HepG2 (cell line): ENCODE data around the gene LYST. TPM values are rescaled to one million over a fixed set of nuclear protein-coding genes. Genes with fewer than 3 reads are reported as not detected.

Experiments used
- ATAC-seq: fragments of 200-7000 bp; cut with Tn5 transposase; 3 replicates; pipeline ENCODE4 v1.9.1; 2020; ENCODE audit warnings: mild to moderate bottlenecking, moderate library complexity
- BruUV-seq: library from RNA; stranded (reverse); fragments of 400-500 nt; replicated peaks from 2 replicates; lab custom pipeline; 2021; lab: Mats Ljungman, UMichigan
- CTCF ChIA-PET: fragments of 300-600 bp; formaldehyde crosslinking; extraction: SDS; loops from one replicate; lab custom pipeline; 2021; ENCODE audit warnings: low total read pairs, inconsistent platforms, low intra/inter-chr PET ratio; lab: Yijun Ruan, JAX
- POLR2A ChIA-PET: fragments of 350-600 bp; sonication (Branson Sonifier 250); formaldehyde crosslinking; loops from one replicate; lab custom pipeline; 2020; ENCODE audit warnings: antibody characterized with exemption, inconsistent platforms; lab: Yijun Ruan, JAX
- DNase-seq: peaks from one replicate; pipeline ENCODE4 v3.0.0-alpha.2; 2015; ENCODE audit warnings: low spot score
- FAIRE-seq: peaks from 3 replicates; lab custom pipeline; 2011; peaks lifted over from hg19 to GRCh38; lab: Jason Lieb, UNC
- H2AFZ ChIP-seq: one replicate; pipeline ENCODE4 v1.6.1; 2011; ENCODE audit warnings: low read length, inconsistent platforms
- H3K27ac ChIP-seq: fragments of 300-600 bp; 3 replicates; pipeline ENCODE4 v1.8.0; 2011; ENCODE audit warnings: mixed run types, mild to moderate bottlenecking, mixed read lengths, low read length, inconsistent platforms; ENCODE audit not compliant: insufficient read depth; ENCODE audit errors: extremely low read length
- H3K27me3 ChIP-seq, 2 experiments: fragments of 200-600 bp in 1 of 2; 2 replicates in 1 of 2; 3 replicates in 1 of 2; pipeline versions ENCODE4 v1.6.0 to v1.8.0; 2011; ENCODE audit warnings: low read length in 2 of 2, mild to moderate bottlenecking in 2 of 2, moderate library complexity in 2 of 2, inconsistent platforms in 1 of 2; ENCODE audit not compliant: insufficient read depth in 2 of 2, control insufficient read depth in 1 of 2
- H3K36me3 ChIP-seq, 2 experiments: fragments of 200-600 bp in 1 of 2; replicated peaks in 1 of 2; 2 replicates in 1 of 2; 3 replicates in 1 of 2; pipeline versions ENCODE4 v1.5.1 to v1.8.0; 2011; ENCODE audit warnings: low read length in 2 of 2, inconsistent platforms in 1 of 2; ENCODE audit not compliant: insufficient read depth in 2 of 2, control insufficient read depth in 1 of 2
- H3K4me1 ChIP-seq: 2 replicates; pipeline ENCODE4 v1.5.1; 2012; ENCODE audit warnings: low read length, inconsistent platforms; ENCODE audit not compliant: insufficient read depth
- H3K4me2 ChIP-seq: 2 replicates; pipeline ENCODE4 v1.6.0; 2011; ENCODE audit warnings: low read depth, low read length, inconsistent platforms
- H3K4me3 ChIP-seq, 3 experiments: fragments of 200-600 bp in 1 of 3; sonication (generic), shearing (Covaris generic) in 1 of 3; replicated peaks in 1 of 3; 2 replicates each; pipeline ENCODE4 v1.5.1; 2011 to 2016; ENCODE audit warnings: low read length in 3 of 3, inconsistent platforms in 2 of 3, low read depth in 2 of 3, mild to moderate bottlenecking in 2 of 3, control low read depth in 1 of 3, mixed read lengths in 1 of 3; ENCODE audit not compliant: insufficient read depth in 1 of 3
- H3K79me2 ChIP-seq: one replicate; pipeline ENCODE4 v1.6.1; 2011; ENCODE audit warnings: low read length, inconsistent platforms; ENCODE audit not compliant: insufficient read depth
- H3K9ac ChIP-seq: 2 replicates; pipeline ENCODE4 v1.6.0; 2011; ENCODE audit warnings: mild to moderate bottlenecking, low read depth, low read length, inconsistent platforms; ENCODE audit not compliant: insufficient read depth
- H3K9me3 ChIP-seq: 2 replicates; pipeline ENCODE4 v1.5.1; 2012; ENCODE audit warnings: mild to moderate bottlenecking, low read length
- H4K20me1 ChIP-seq: 2 replicates; pipeline ENCODE4 v1.6.0; 2011; ENCODE audit warnings: inconsistent platforms, mild to moderate bottlenecking, low read length, moderate library complexity; ENCODE audit not compliant: insufficient read depth
- ATAD3A ChIP-seq: sonication (generic); formaldehyde crosslinking; IDR thresholded peaks from 2 replicates; pipeline ENCODE4 v1.4.0; 2020; ENCODE audit warnings: missing genetic modification reagents
- ESRRA ChIP-seq: sonication (generic); formaldehyde crosslinking; IDR thresholded peaks from 2 replicates; pipeline ENCODE4 v1.5.1; 2020; ENCODE audit warnings: mild to moderate bottlenecking, low read depth, missing genetic modification reagents
- FOXP4 ChIP-seq: sonication (generic); formaldehyde crosslinking; IDR thresholded peaks from 2 replicates; pipeline ENCODE4 v1.4.0; 2020; ENCODE audit warnings: missing genetic modification reagents
- GPBP1L1 ChIP-seq: sonication (generic); formaldehyde crosslinking; IDR thresholded peaks from 2 replicates; pipeline ENCODE4 v1.5.0; 2020; ENCODE audit warnings: mild to moderate bottlenecking, missing genetic modification reagents
- KLF16 ChIP-seq, 2 experiments: sonication (generic) in 1 of 2; formaldehyde crosslinking in 1 of 2; IDR thresholded peaks; 2 replicates each; pipeline versions ENCODE4 v1.6.1 to v1.8.0; 2016 to 2023; ENCODE audit warnings: missing genetic modification reagents in 2 of 2, missing compliant biosample characterization in 1 of 2
- PLRG1 ChIP-seq: fragments of 450-650 bp; conservative IDR thresholded peaks from 2 replicates; pipeline ENCODE4 v1.6.1; 2016
- SMYD3 ChIP-seq: sonication (generic); formaldehyde crosslinking; IDR thresholded peaks from 2 replicates; pipeline ENCODE4 v1.8.1; 2023; ENCODE audit warnings: mild to moderate bottlenecking, missing genetic modification reagents
- SP5 ChIP-seq: IDR thresholded peaks from 2 replicates; pipeline ENCODE4 v1.6.1; 2016; ENCODE audit warnings: low read depth, borderline replicate concordance
- TRAFD1 ChIP-seq: sonication (generic); formaldehyde crosslinking; IDR thresholded peaks from 2 replicates; pipeline ENCODE4 v1.5.1; 2020; ENCODE audit warnings: missing genetic modification reagents, mild to moderate bottlenecking, borderline replicate concordance
- ZFAT ChIP-seq: sonication (generic); formaldehyde crosslinking; conservative IDR thresholded peaks from 2 replicates; pipeline ENCODE4 v1.8.1; 2023; ENCODE audit warnings: missing genetic modification reagents, inconsistent platforms
- ZIK1 ChIP-seq: sonication (generic); formaldehyde crosslinking; IDR thresholded peaks from 2 replicates; pipeline ENCODE4 v1.5.0; 2020; ENCODE audit warnings: mild to moderate bottlenecking, low read depth, missing genetic modification reagents, borderline replicate concordance
- ZNF180 ChIP-seq: sonication (generic); formaldehyde crosslinking; IDR thresholded peaks from 2 replicates; pipeline ENCODE4 v1.4.0; 2020; ENCODE audit warnings: low read depth, missing genetic modification reagents, borderline replicate concordance
- ZNF333 ChIP-seq: sonication (generic); formaldehyde crosslinking; IDR thresholded peaks from 2 replicates; pipeline ENCODE4 v1.4.0; 2020; ENCODE audit warnings: mild to moderate bottlenecking, missing genetic modification reagents, borderline replicate concordance
- ZNF460 ChIP-seq: sonication (generic); formaldehyde crosslinking; IDR thresholded peaks from 2 replicates; pipeline ENCODE4 v1.5.1; 2020; ENCODE audit warnings: missing genetic modification reagents, mild to moderate bottlenecking, borderline replicate concordance
- ZNF576 ChIP-seq: sonication (generic); formaldehyde crosslinking; IDR thresholded peaks from 2 replicates; pipeline ENCODE4 v1.4.0; 2020; ENCODE audit warnings: mild to moderate bottlenecking, missing genetic modification reagents
- WGBS: methylation state at CpG from one replicate; pipeline ENCODE4 v1.1.6; 2017; ENCODE audit warnings: low lambda C conversion rate; 5-methylcytosine and 5-hydroxymethylcytosine counted together
- in situ Hi-C: cut with HindIII; loops from 2 replicates; pipeline ENCODE4 v1.10.0; 2017; ENCODE audit warnings: low pct_unique_long_range_greater_than_20kb; ENCODE audit not compliant: extremely low pct_ligation_motif_present
- intact Hi-C: fragments of 100-400 bp; cut with micrococcal nuclease; formaldehyde crosslinking; loops from one replicate; pipeline ENCODE4 v1.10.0; 2022; ENCODE audit not compliant: unreplicated experiment
- polyA plus RNA-seq, 8 experiments: library from polyadenylated mRNA; depleted of rRNA in 3 of 8; stranded (reverse) in 7 of 8; unstranded in 1 of 8; fragments of >200 nt; fragmentation: Illumina TruSeq in 4 of 8; extraction: Trizol in 4 of 8; gene quantifications; 2 replicates each; pipeline versions ENCODE4 v1.2.1 to v1.2.3, GENCODE V29; 2011 to 2016; ENCODE audit warnings: low read depth in 4 of 8, missing spikeins in 1 of 8, mixed read lengths in 1 of 8; ENCODE audit not compliant: insufficient read depth in 1 of 8
- total RNA-seq, 5 experiments: library from RNA; depleted of rRNA; stranded (reverse); fragments of >200 nt; fragmentation: Illumina TruSeq; extraction: Trizol; gene quantifications; 2 replicates each; pipeline ENCODE4 v1.2.3, GENCODE V29; 2016; ENCODE audit warnings: low read depth in 1 of 5

LYST gene
- total and polyA plus RNA-seq, 2 of the 13 experiments (the other 11 are each of a cell fraction or from before 2014, with no cell fraction given): 0.91 to 2.5 TPM

- in situ Hi-C loops: no loop called here
- TF ChIP-seq FOXP4 (no peak), GPBP1L1 (no peak), ATAD3A (CRISPR knock-in tag) (no peak), KLF16 (CRISPR knock-in tag; IDR thresholded peaks at IDR 0.05) (no peak), ZFAT (CRISPR knock-in tag) (no peak), ZNF576 (no peak), ZIK1 (CRISPR knock-in tag) (no peak), ZNF180 (CRISPR knock-in tag) (no peak), ZNF333 (no peak), SMYD3 (CRISPR knock-in tag) (no peak), SP5 (CRISPR knock-in tag) (peak; percentile 71; the same call in 1 of the 2 replicates), ZNF460 (CRISPR knock-in tag) (no peak), TRAFD1 (CRISPR knock-in tag) (no peak), ESRRA (CRISPR knock-in tag) (no peak), PLRG1 (no peak)
Measured at GRCh38 chr1:235622936-235623779, 243.5 kb downstream of the LYST start.

More at GRCh38 chr1:235622936-235623779, 243.5 kb downstream of the LYST start:
- Histone ChIP-seq H3K27ac (peak overlapping the region; percentile 69), H3K79me2 (peaks cover 24% of the 10 kb centered on the region), H3K4me3 (peak overlapping the region; percentile 28 to 54 (median 45); a peak in 4 of 6 replicates), H3K4me2 (peak overlapping the region; percentile 79), H3K36me3 (peaks cover 0 to 11% of the 10 kb centered on the region in 2 experiments; a peak in 2 of 5 replicates), H3K27me3 (no peaks in the 10 kb centered on the region), H3K4me1 (peaks cover 49% of the 10 kb centered on the region), H3K9ac (peak overlapping the region; percentile 22; the same call in 1 of the 2 replicates), H4K20me1 (peaks cover 18% of the 10 kb centered on the region), H3K9me3 (no peaks in the 10 kb centered on the region), H2AFZ (no peak overlapping the region)
- peak; percentile 56 for FAIRE-seq
- intact Hi-C loops: no loop called here
- DNase-seq: peak; percentile 57
- WGBS: 29% methylated on average over 18 of the region's 18 CpGs
- no TSS peak for BruUV-seq
- POLR2A ChIA-PET: interaction anchor here (1.0 to 1.9 kb wide), 4 partner anchors 7 to 119 kb away, joined by 4 to 5 read pairs (median 4); partner anchors contain the start of gene B3GALNT2
- peak; percentile 88 for ATAC-seq
- CTCF ChIA-PET: no interaction called here
